DND-41 (cell line): ENCODE measurements around the gene DPH1.
A peak's percentile ranks its signal among the peaks of the same experiment; 100 is the strongest.

Experiments
- CTCF ChIP-seq: IDR thresholded peaks from 2 replicates; pipeline ENCODE4 v1.5.1; 2012; ENCODE audit warnings: borderline replicate concordance, low read length, moderate library complexity, mild to moderate bottlenecking; ENCODE audit not compliant: poor library complexity, severe bottlenecking; ENCODE audit errors: extremely low read depth
- EZH2 ChIP-seq: IDR thresholded peaks from 3 replicates; pipeline ENCODE4 v1.6.1; 2012; ENCODE audit warnings: borderline replicate concordance, low read depth, mild to moderate bottlenecking, moderate library complexity, low read length, inconsistent platforms; ENCODE audit not compliant: severe bottlenecking

GRCh38 chr17:2055292-2056205, 25.6 kb downstream of the DPH1 start:
- no peak for TF ChIP-seq CTCF
- peak; percentile 93 for TF ChIP-seq EZH2
